ENCODE data around the gene PLEKHA7.

Gene PLEKHA7

GRCh38 chr11:16958833-16959232 is 55.4 kb downstream of the PLEKHA7 start:
- no peak for TF ChIP-seq CTCF (conservative IDR thresholded peaks at IDR 0.05; ENCODE audit: low read depth, low read length)
- DNase-seq (ENCODE audit: low read depth), result no peak
- no peak overlapping the region for H3K4me3 ChIP-seq (ENCODE audit: low read depth, low read length)

GRCh38 chr11:16956538-16957153 is 57.6 kb downstream of the PLEKHA7 start:
- no peak for DNase-seq (ENCODE audit: low read depth)
- TF ChIP-seq CTCF (conservative IDR thresholded peaks at IDR 0.05; ENCODE audit: low read depth, low read length), result no peak
- H3K4me3 ChIP-seq (ENCODE audit: low read depth, low read length), result no peak overlapping the region

- no peak for TF ChIP-seq CTCF (conservative IDR thresholded peaks at IDR 0.05; ENCODE audit: low read depth, low read length)
- H3K4me3 ChIP-seq (ENCODE audit: low read depth, low read length), result no peak overlapping the region
- no peak for DNase-seq (ENCODE audit: low read depth)
These were observed 60.6 kb downstream of the PLEKHA7 start for GRCh38 chr11:16953663-16954062.

GRCh38 chr11:16946477-16947282 is 67.5 kb downstream of the PLEKHA7 start:
- no peak overlapping the region for H3K4me3 ChIP-seq (ENCODE audit: low read depth, low read length)
- no peak for TF ChIP-seq CTCF (conservative IDR thresholded peaks at IDR 0.05; ENCODE audit: low read depth, low read length)

GRCh38 chr11:16945671-16946469 is 68.3 kb downstream of the PLEKHA7 start:
- peak; percentile 91 for TF ChIP-seq CTCF (conservative IDR thresholded peaks at IDR 0.05; ENCODE audit: low read depth, low read length)
- DNase-seq (ENCODE audit: low read depth), result peak; percentile 81

More at GRCh38 chr11:16946477-16947282, 67.5 kb downstream of the PLEKHA7 start:
- no peak for DNase-seq (ENCODE audit: low read depth)

GRCh38 chr11:16942911-16943310 is 71.3 kb downstream of the PLEKHA7 start:
- TF ChIP-seq CTCF (conservative IDR thresholded peaks at IDR 0.05; ENCODE audit: low read depth, low read length), result no peak
- H3K4me3 ChIP-seq (ENCODE audit: low read depth, low read length), result no peak overlapping the region
- no peak for DNase-seq (ENCODE audit: low read depth)

More at GRCh38 chr11:16945671-16946469, 68.3 kb downstream of the PLEKHA7 start:
- H3K4me3 ChIP-seq (ENCODE audit: low read depth, low read length), result no peak overlapping the region
